Nephron progenitor cell (in vitro differentiated cells): ENCODE results near the gene BRINP1.

Source experiments
- DNase-seq: peaks from one replicate; pipeline ENCODE4 v3.0.0; 2021
- H3K27ac Mint-ChIP-seq: 2 replicates; pipeline ENCODE4 v1.8.0; 2021; ENCODE audit warnings: mild to moderate bottlenecking, moderate library complexity, mixed read lengths
- H3K27me3 Mint-ChIP-seq: 2 replicates; pipeline ENCODE4 v1.8.0; 2021; ENCODE audit warnings: mild to moderate bottlenecking, low read depth, mixed read lengths; ENCODE audit not compliant: poor library complexity
- H3K36me3 Mint-ChIP-seq: 2 replicates; pipeline ENCODE4 v1.8.0; 2021; ENCODE audit warnings: low read depth, mixed read lengths
- H3K4me1 Mint-ChIP-seq: 2 replicates; pipeline ENCODE4 v1.8.0; 2021; ENCODE audit warnings: mixed read lengths
- H3K4me3 Mint-ChIP-seq: 2 replicates; pipeline ENCODE4 v1.8.0; 2021; ENCODE audit warnings: mild to moderate bottlenecking, moderate library complexity, mixed read lengths
- H3K9me3 Mint-ChIP-seq: 2 replicates; pipeline ENCODE4 v1.8.0; 2021; ENCODE audit warnings: mild to moderate bottlenecking, moderate library complexity, mixed read lengths
- TF ChIP-seq, protein P1 (sequence below): fragments of 200-600 bp; sonication (generic); IDR thresholded peaks from 2 replicates; pipeline ENCODE4 v1.5.0; 2021; ENCODE audit warnings: antibody characterized with exemption

Gene BRINP1

DNA sequence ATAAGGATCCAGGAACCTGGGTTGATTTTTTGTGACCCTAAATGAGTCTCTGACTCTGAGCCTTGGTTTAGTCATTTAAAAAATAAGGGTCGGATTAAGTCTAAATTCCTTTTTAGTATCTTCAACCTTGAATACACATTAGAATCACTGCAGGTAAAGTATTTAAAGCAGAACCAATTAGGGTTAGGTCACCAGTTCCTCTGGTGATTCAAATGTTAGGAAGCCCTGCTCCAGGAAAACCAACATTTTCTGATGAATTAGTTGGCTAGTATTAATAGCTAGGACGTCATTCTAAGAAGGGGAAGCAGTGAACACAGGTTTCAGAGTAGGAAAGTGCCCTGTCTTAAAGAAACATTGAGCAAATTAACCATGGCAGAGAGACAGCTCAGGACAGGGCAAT, 31.4 kb upstream of the BRINP1 start:
- TF ChIP-seq, protein P1, sequence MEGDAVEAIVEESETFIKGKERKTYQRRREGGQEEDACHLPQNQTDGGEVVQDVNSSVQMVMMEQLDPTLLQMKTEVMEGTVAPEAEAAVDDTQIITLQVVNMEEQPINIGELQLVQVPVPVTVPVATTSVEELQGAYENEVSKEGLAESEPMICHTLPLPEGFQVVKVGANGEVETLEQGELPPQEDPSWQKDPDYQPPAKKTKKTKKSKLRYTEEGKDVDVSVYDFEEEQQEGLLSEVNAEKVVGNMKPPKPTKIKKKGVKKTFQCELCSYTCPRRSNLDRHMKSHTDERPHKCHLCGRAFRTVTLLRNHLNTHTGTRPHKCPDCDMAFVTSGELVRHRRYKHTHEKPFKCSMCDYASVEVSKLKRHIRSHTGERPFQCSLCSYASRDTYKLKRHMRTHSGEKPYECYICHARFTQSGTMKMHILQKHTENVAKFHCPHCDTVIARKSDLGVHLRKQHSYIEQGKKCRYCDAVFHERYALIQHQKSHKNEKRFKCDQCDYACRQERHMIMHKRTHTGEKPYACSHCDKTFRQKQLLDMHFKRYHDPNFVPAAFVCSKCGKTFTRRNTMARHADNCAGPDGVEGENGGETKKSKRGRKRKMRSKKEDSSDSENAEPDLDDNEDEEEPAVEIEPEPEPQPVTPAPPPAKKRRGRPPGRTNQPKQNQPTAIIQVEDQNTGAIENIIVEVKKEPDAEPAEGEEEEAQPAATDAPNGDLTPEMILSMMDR, result no peak
- Mint-ChIP-seq H3K27me3 (no peaks in the 10 kb centered on the region), H3K27ac (no peak overlapping the region), H3K9me3 (no peaks in the 10 kb centered on the region), H3K4me1 (no peaks in the 10 kb centered on the region), H3K36me3 (no peaks in the 10 kb centered on the region), H3K4me3 (no peak overlapping the region)
- DNase-seq, result no peak

DNA sequence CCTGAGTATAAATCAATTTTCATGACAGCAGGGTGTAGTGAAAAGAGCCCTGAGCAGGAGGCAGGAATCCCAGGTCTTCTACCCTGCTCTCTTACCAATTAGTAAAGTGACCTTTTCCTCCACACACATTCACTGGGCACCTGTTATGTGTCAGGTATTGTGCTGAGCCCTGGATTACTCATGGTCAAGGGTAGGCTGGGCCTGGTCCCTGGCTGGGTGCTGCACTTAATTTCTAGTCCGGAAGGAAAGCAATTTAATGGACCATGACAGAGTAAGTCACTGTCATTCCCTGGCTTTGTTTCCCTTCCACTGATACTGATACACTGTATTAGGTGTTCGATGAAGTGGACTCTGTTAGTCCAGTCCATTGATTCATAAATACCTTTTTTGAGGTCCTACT, 29.1 kb upstream of the BRINP1 start:
- Mint-ChIP-seq H3K4me1 (peaks cover 5% of the 10 kb centered on the region), H3K27ac (no peak overlapping the region), H3K4me3 (no peak overlapping the region), H3K36me3 (no peaks in the 10 kb centered on the region), H3K9me3 (no peaks in the 10 kb centered on the region), H3K27me3 (no peaks in the 10 kb centered on the region)
- no peak for DNase-seq
- TF ChIP-seq, protein P1, result no peak

DNA sequence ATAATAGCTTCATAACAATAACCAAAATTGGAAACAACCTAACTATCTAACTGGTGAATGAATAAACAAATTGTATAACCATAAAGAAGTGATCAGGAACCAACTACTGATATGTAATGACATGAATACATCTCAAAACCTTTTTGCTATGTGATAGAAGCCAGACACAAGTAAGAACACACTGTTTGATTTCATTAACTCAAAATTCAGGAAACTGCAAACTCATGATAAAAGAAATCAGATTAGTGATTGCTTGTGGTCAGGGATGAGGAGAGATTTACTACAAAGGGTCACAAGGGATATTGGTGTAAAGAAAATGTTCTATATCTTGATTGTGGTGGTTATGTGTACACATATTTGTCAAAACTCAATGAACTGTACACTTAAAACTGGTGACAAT, 22.6 kb upstream of the BRINP1 start:
- H3K27ac Mint-ChIP-seq, result no peak overlapping the region
- H3K36me3 Mint-ChIP-seq, result no peaks in the 10 kb centered on the region
- H3K4me1 Mint-ChIP-seq, result peaks cover 5% of the 10 kb centered on the region
- H3K9me3 Mint-ChIP-seq, result no peaks in the 10 kb centered on the region
- no peak for DNase-seq
- TF ChIP-seq, protein P1, result no peak
- no peaks in the 10 kb centered on the region for H3K27me3 Mint-ChIP-seq
- no peak overlapping the region for H3K4me3 Mint-ChIP-seq

DNA sequence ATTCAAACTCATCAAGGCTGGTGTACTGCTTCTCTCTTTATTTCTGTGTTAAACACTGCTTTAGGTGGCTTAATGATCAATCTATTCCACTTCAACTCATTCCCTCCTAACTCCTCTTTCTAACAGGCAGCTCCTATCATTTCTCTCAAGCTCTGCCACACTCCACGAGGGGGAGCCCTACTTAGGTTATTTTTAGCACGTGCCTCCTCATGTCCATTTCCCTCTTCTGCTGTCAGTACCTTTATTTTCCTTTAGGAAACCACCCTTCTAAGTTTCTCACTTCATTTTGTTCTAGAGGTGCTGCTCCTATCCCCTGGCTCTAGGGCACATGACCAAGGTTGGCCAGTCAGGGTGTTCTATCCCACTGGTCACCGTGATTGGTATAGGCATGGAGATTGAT, 6.7 kb upstream of the BRINP1 start:
- DNase-seq, result peak; percentile 51
- Mint-ChIP-seq H3K27ac (no peak overlapping the region), H3K9me3 (no peaks in the 10 kb centered on the region), H3K36me3 (no peaks in the 10 kb centered on the region), H3K4me1 (no peaks in the 10 kb centered on the region), H3K27me3 (peaks cover 26% of the 10 kb centered on the region), H3K4me3 (no peak overlapping the region)
- TF ChIP-seq, protein P1, result peak; percentile 58

DNA sequence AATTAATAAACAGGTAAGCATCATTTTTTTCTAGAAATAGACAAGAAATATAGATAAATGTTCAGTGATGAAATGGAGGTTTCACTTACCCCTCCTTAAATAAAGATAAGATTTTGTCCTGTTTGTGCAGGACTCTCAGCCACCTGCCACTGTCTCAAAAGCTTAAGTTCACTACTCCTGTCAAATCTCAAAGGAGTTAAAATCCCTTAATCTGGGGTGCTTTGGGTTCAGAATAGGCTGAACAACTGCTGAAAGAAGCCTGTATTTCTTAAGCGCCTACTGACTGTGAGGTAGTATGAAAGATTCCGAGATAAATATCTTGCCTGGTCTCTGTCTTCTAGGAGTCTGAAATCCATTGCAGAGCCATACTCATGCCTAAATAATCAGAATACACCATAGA, 3.7 kb upstream of the BRINP1 start:
- Mint-ChIP-seq H3K27ac (no peak overlapping the region), H3K36me3 (no peaks in the 10 kb centered on the region), H3K27me3 (peaks cover 50% of the 10 kb centered on the region), H3K9me3 (no peaks in the 10 kb centered on the region), H3K4me3 (no peak overlapping the region), H3K4me1 (peaks cover 14% of the 10 kb centered on the region)
- TF ChIP-seq, protein P1, result no peak
- DNase-seq, result no peak

DNA sequence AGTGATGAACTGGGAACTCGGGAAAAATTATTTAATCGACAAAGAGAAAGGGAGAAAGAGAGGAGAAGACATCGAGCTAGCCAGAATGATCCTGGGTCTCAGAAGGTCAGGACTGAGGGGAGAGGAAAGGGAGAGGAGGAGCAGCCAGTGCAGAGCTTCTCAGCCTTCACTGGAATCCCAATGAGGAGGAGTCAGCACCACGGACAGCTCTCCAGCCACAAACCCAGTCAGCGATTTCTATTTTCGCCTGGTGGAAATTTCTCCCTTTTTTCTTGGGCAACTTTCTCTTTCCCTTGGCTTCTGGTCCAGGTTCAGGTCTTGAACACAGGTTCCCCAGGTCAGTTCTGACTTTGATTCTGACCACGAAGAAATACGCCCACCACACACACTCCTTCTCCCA, 1.6 kb upstream of the BRINP1 start:
- H3K36me3 Mint-ChIP-seq, result no peaks in the 10 kb centered on the region
- DNase-seq, result peak; percentile 92
- H3K27ac Mint-ChIP-seq, result no peak overlapping the region
- peaks cover 23% of the 10 kb centered on the region for H3K4me1 Mint-ChIP-seq
- H3K4me3 Mint-ChIP-seq, result peak overlapping the region; percentile 42
- peaks cover 64% of the 10 kb centered on the region for H3K27me3 Mint-ChIP-seq
- TF ChIP-seq, protein P1, result no peak
- no peaks in the 10 kb centered on the region for H3K9me3 Mint-ChIP-seq
